Esophagus muscularis mucosa (tissue), 4 donors: ENCODE data around the gene KCNH3. TPM values are rescaled to one million over a fixed set of nuclear protein-coding genes. Genes with fewer than 3 reads are reported as not detected.

Source experiments
- DNase-seq: peaks from one replicate; pipeline ENCODE4 v3.0.0-alpha.2; 2017; ENCODE audit errors: extremely low spot score
- H3K27ac ChIP-seq, 4 donors: fragments of 200-600 bp; sonication (generic); replicated peaks in 1 of 4; 1 replicate in 3 of 4; 2 replicates in 1 of 4; pipeline ENCODE4 v1.5.1; 2016 to 2019; ENCODE audit warnings: mild to moderate bottlenecking in 1 of 4
- H3K27me3 ChIP-seq, 4 donors: fragments of 200-600 bp; sonication (generic); one replicate each; pipeline versions ENCODE4 v1.5.1 to v1.6.0; 2016 to 2019
- H3K36me3 ChIP-seq, 4 donors: fragments of 200-600 bp; sonication (generic); one replicate each; pipeline ENCODE4 v1.5.1; 2016 to 2019
- H3K4me1 ChIP-seq, 4 donors: fragments of 200-600 bp; sonication (generic); one replicate each; pipeline ENCODE4 v1.5.1; 2016 to 2019
- H3K4me3 ChIP-seq, 4 donors: fragments of 200-600 bp; sonication (generic); 1 replicate in 2 of 4; 2 replicates in 2 of 4; pipeline ENCODE4 v1.5.1; 2016 to 2019; ENCODE audit warnings: mild to moderate bottlenecking in 4 of 4, moderate library complexity in 1 of 4
- H3K9me3 ChIP-seq, 4 donors: fragments of 200-600 bp; sonication (generic); 1 replicate in 3 of 4; 2 replicates in 1 of 4; pipeline ENCODE4 v1.5.1; 2016 to 2019
- CTCF ChIP-seq, 3 experiments: fragments of 200-600 bp in 2 of 3; fragments of 450-650 bp in 1 of 3; sonication (generic) in 2 of 3; IDR thresholded peaks; one replicate each; pipeline ENCODE4 v1.5.1; 2017 to 2019; ENCODE audit warnings: antibody characterized with exemption in 3 of 3, mild to moderate bottlenecking in 2 of 3, moderate library complexity in 1 of 3
- EP300 ChIP-seq: sonication (generic); formaldehyde crosslinking; IDR thresholded peaks from one replicate; pipeline ENCODE4 v1.6.1; 2017; ENCODE audit warnings: antibody characterized with exemption
- POLR2A ChIP-seq: fragments of 450-650 bp; IDR thresholded peaks from one replicate; pipeline ENCODE4 v1.6.1; 2017; ENCODE audit warnings: antibody characterized with exemption, moderate library complexity, mild to moderate bottlenecking, low read depth
- POLR2AphosphoS5 ChIP-seq, 2 donors: sonication (generic); formaldehyde crosslinking; IDR thresholded peaks; one replicate each; pipeline ENCODE4 v1.6.1; 2017; ENCODE audit warnings: antibody characterized with exemption in 2 of 2
- WGBS: methylation state at CpG from one replicate; pipeline ENCODE4 v1.1.5; 2018; 5-methylcytosine and 5-hydroxymethylcytosine counted together
- intact Hi-C: fragments of 100-400 bp; cut with DNase I; formaldehyde crosslinking; loops from one replicate; pipeline ENCODE4 v1.15.1; 2023
- total RNA-seq, 4 donors: library from RNA; depleted of rRNA; stranded (reverse); fragments of >200 nt; gene quantifications; one replicate each; pipeline versions ENCODE4 v1.1.0 to v1.2.1, GENCODE V29; 2016

Gene KCNH3
- total RNA-seq, 4 donors from 2014 or later, result 0.34 to 0.66 (median 0.65) TPM; not detected in 1

- intact Hi-C loops, result no loop called here
- Histone ChIP-seq H3K9me3 (no peaks in the 10 kb centered on the region), H3K27me3 (peaks cover 0 to 69% (median 5%) of the 10 kb centered on the region in 4 donors), H3K36me3 (no peaks in the 10 kb centered on the region), H3K27ac (no peak overlapping the region), H3K4me3 (no peak overlapping the region), H3K4me1 (peaks cover 12 to 18% (median 14%) of the 10 kb centered on the region in 4 donors)
- no peak for DNase-seq
- WGBS, result 87% methylated on average over 7 of the region's 7 CpGs
- TF ChIP-seq EP300 (no peak), CTCF (IDR thresholded peaks at IDR 0.05) (no peak), POLR2AphosphoS5 (IDR thresholded peaks at IDR 0.05) (no peak), POLR2A (no peak)
Measured at GRCh38 chr12:49547090-49547690, 8.4 kb downstream of the KCNH3 start.

- no peaks in the 10 kb centered on the region for H3K9me3 ChIP-seq
- no peak for DNase-seq
- H3K27ac ChIP-seq, result no peak overlapping the region
- no peaks in the 10 kb centered on the region for H3K36me3 ChIP-seq
- WGBS, result 58% methylated on average over 5 of the region's 8 CpGs
- peaks cover 13 to 18% (median 16%) of the 10 kb centered on the region in 4 donors for H3K4me1 ChIP-seq
- H3K4me3 ChIP-seq, result peak overlapping the region; percentile 45 to 57 (median 49)
- TF ChIP-seq POLR2A (no peak), POLR2AphosphoS5 (IDR thresholded peaks at IDR 0.05) (no peak), CTCF (IDR thresholded peaks at IDR 0.05) (no peak), EP300 (no peak)
- intact Hi-C loops, result no loop called here
- H3K27me3 ChIP-seq, result peaks cover 0 to 64% (median 5%) of the 10 kb centered on the region in 4 donors
Measured at GRCh38 chr12:49548481-49548821, 9.6 kb downstream of the KCNH3 start.

- Histone ChIP-seq H3K4me1 (peaks cover 13 to 18% (median 16%) of the 10 kb centered on the region in 4 donors), H3K36me3 (no peaks in the 10 kb centered on the region), H3K9me3 (no peaks in the 10 kb centered on the region), H3K4me3 (peak overlapping the region; percentile 45 to 57 (median 49)), H3K27ac (no peak overlapping the region), H3K27me3 (peaks cover 0 to 61% (median 5%) of the 10 kb centered on the region in 4 donors)
- TF ChIP-seq POLR2AphosphoS5 (IDR thresholded peaks at IDR 0.05) (no peak), CTCF (IDR thresholded peaks at IDR 0.05) (peak; percentile 29 to 56 (median 45)), EP300 (no peak), POLR2A (no peak)
- intact Hi-C loops, result no loop called here
- DNase-seq, result no peak
- WGBS, result 13% methylated on average over 47 of the region's 70 CpGs
Measured at GRCh38 chr12:49548822-49549648, 10.2 kb downstream of the KCNH3 start.

- H3K27me3 ChIP-seq, result peaks cover 0 to 55% (median 5%) of the 10 kb centered on the region in 4 donors
- H3K4me1 ChIP-seq, result peaks cover 13 to 18% (median 16%) of the 10 kb centered on the region in 4 donors
- DNase-seq, result no peak
- intact Hi-C loops, result no loop called here
- peak overlapping the region in 3 of 4 donors; percentile 45 to 50 (median 48) for H3K4me3 ChIP-seq
- H3K27ac ChIP-seq, result no peak overlapping the region
- 96% methylated on average over 28 of the region's 28 CpGs for WGBS
- H3K9me3 ChIP-seq, result no peaks in the 10 kb centered on the region
- no peaks in the 10 kb centered on the region for H3K36me3 ChIP-seq
- TF ChIP-seq EP300 (no peak), CTCF (IDR thresholded peaks at IDR 0.05) (no peak), POLR2A (no peak), POLR2AphosphoS5 (IDR thresholded peaks at IDR 0.05) (no peak)
Measured at GRCh38 chr12:49549735-49550692, 11.2 kb downstream of the KCNH3 start.
